Trophoblast cell (in vitro differentiated cells and primary cell): ENCODE measurements around the gene REEP6.

Experiments
- DNase-seq, 2 donors: peaks; one replicate each; pipeline ENCODE4 v3.0.0-alpha.2; 2016
- H2AFZ ChIP-seq: 2 replicates; pipeline ENCODE4 v1.6.1; 2013; ENCODE audit warnings: low read length, moderate library complexity, mild to moderate bottlenecking; ENCODE audit not compliant: insufficient read depth, poor library complexity
- H2AK5ac ChIP-seq: 2 replicates; pipeline ENCODE4 v1.6.1; 2013; ENCODE audit warnings: mild to moderate bottlenecking, low read length
- H2BK120ac ChIP-seq: 2 replicates; pipeline ENCODE4 v1.6.1; 2013; ENCODE audit warnings: low read length, mild to moderate bottlenecking, moderate library complexity; ENCODE audit not compliant: insufficient read depth, poor library complexity
- H2BK12ac ChIP-seq: 2 replicates; pipeline ENCODE4 v1.6.1; 2013; ENCODE audit warnings: mild to moderate bottlenecking, low read length, moderate library complexity
- H2BK5ac ChIP-seq: 2 replicates; pipeline ENCODE4 v1.6.1; 2013; ENCODE audit warnings: low read length, low read depth, moderate library complexity, mild to moderate bottlenecking; ENCODE audit not compliant: poor library complexity
- H3K14ac ChIP-seq: 2 replicates; pipeline ENCODE4 v1.6.1; 2013; ENCODE audit warnings: mild to moderate bottlenecking, low read length
- H3K18ac ChIP-seq: 2 replicates; pipeline ENCODE4 v1.6.1; 2013; ENCODE audit warnings: mild to moderate bottlenecking, low read length
- H3K23ac ChIP-seq: 2 replicates; pipeline ENCODE4 v1.6.1; 2013; ENCODE audit warnings: low read length
- H3K27ac ChIP-seq: 2 replicates; pipeline ENCODE4 v1.5.1; 2013; ENCODE audit warnings: low read depth, mild to moderate bottlenecking, inconsistent platforms, low read length, moderate library complexity
- H3K27me3 ChIP-seq: 2 replicates; pipeline ENCODE4 v1.6.1; 2013; ENCODE audit warnings: inconsistent platforms, mild to moderate bottlenecking, low read length, moderate library complexity; ENCODE audit not compliant: insufficient read depth
- H3K36me3 ChIP-seq, 2 experiments: 1 replicate in 1 of 2; 2 replicates in 1 of 2; pipeline ENCODE4 v1.6.1; 2013; ENCODE audit warnings: low read length in 2 of 2, mild to moderate bottlenecking in 2 of 2, moderate library complexity in 1 of 2; ENCODE audit not compliant: insufficient read depth in 2 of 2, control insufficient read depth in 1 of 2
- H3K4ac ChIP-seq: 2 replicates; pipeline ENCODE4 v1.6.1; 2013; ENCODE audit warnings: low read depth, mild to moderate bottlenecking, low read length, moderate library complexity
- H3K4me1 ChIP-seq, 2 experiments: 1 replicate in 1 of 2; 2 replicates in 1 of 2; pipeline ENCODE4 v1.6.1; 2013; ENCODE audit warnings: low read length in 2 of 2, mild to moderate bottlenecking in 2 of 2, moderate library complexity in 1 of 2; ENCODE audit not compliant: insufficient read depth in 2 of 2, control insufficient read depth in 1 of 2
- H3K4me2 ChIP-seq: 2 replicates; pipeline ENCODE4 v1.6.1; 2013; ENCODE audit warnings: inconsistent platforms, mild to moderate bottlenecking, low read length, moderate library complexity
- H3K4me3 ChIP-seq: 2 replicates; pipeline ENCODE4 v1.5.1; 2013; ENCODE audit warnings: mild to moderate bottlenecking, low read depth, low read length, inconsistent platforms
- H3K79me1 ChIP-seq: one replicate; pipeline ENCODE4 v1.6.1; 2013; ENCODE audit warnings: low read length
- H3K79me2 ChIP-seq: 2 replicates; pipeline ENCODE4 v1.6.1; 2013; ENCODE audit warnings: low read length, mild to moderate bottlenecking; ENCODE audit not compliant: control insufficient read depth, insufficient read depth, poor library complexity
- H3K9ac ChIP-seq: 2 replicates; pipeline ENCODE4 v1.6.1; 2013; ENCODE audit warnings: mild to moderate bottlenecking, low read length
- H3K9me3 ChIP-seq: 2 replicates; pipeline ENCODE4 v1.6.1; 2013; ENCODE audit warnings: low read depth, mild to moderate bottlenecking, control low read depth, inconsistent platforms, low read length; ENCODE audit not compliant: insufficient read depth
- H4K12ac ChIP-seq: 2 replicates; pipeline ENCODE4 v1.6.1; 2013; ENCODE audit warnings: low read depth, mild to moderate bottlenecking, low read length, moderate library complexity
- H4K8ac ChIP-seq: 2 replicates; pipeline ENCODE4 v1.6.1; 2013; ENCODE audit warnings: low read depth, mild to moderate bottlenecking, low read length, moderate library complexity
- H4K91ac ChIP-seq: one replicate; pipeline ENCODE4 v1.6.1; 2013; ENCODE audit warnings: low read depth, mild to moderate bottlenecking, low read length, moderate library complexity
- WGBS: extraction: QIAGEN DNeasy Blood & Tissue Kit; methylation state at CpG from one replicate; pipeline ENCODE4 v1.1.7; 2013; ENCODE audit warnings: missing lambda C conversion rate; ENCODE audit not compliant: insufficient read length, insufficient coverage; ENCODE audit errors: extremely low coverage; 5-methylcytosine and 5-hydroxymethylcytosine counted together

Gene REEP6

DNA sequence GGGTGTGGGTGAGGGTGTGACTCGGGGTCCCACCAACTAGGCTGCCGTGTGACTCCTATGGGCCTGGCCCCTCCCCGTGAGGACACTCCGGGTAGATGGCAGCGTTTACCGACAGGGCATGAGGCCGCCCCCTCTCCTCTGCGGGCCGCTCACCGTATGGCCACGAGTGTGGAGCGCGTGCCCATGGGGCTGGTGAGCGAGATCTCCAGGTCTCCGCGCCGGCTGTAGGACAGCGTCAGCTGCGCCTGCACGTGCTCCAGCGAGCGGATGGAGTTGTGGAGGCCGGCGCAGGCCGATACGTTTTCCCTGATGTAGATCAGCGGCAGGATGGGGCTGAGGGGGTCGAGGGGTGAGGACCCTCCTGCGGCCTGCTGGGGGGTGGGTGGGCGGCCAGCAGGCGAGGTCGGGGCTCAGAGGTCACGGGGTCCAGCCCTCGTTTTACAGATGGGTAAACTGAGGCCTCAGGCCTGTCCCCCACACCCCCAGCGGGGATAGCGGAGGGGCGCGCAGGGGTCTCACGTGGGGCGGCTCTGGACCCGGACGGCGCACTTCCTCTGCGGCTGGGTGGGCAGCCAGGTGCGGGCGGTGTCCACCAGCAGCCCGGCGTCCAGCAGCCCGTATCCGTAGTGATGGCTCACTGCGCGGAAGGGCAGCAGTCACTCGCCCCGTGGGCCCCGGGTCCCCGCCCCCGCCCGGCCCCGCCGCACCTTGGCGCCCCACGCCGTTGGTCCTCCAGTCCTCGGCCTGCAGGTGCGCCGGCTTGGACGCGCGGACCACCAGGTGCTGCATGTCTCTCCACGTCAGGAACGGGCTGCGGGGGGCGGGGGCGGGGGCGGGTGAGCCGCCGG is 7.6 kb upstream of the REEP6 start:
- no CpG with 5 or more reads among the region's 77 CpGs for WGBS
- Histone ChIP-seq H2AK5ac (no peak overlapping the region), H4K91ac (no peak overlapping the region)

DNA sequence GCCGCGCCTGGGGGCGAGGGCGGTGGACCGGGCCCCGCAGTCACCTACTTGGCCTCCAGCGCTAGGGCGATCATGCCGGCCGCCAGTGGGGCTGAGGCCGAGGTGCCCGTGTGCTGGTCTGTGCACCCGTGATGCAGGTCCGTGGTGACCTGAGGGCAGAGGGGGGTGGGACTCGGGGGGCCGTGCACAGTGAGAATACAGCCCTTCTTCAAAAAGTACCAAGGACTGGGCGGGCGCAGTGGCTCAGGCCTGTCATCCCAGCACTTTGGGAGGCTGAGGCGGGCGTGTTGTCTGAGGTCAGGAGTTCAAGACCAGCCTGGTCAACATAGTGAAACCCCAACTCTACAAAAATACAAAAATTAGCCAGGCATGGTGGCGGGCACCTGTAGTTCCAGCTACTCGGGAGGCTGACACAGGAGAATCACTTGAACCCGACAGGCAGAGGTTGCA is 7.0 kb upstream of the REEP6 start:
- no peaks in the 10 kb centered on the region for H3K79me2 ChIP-seq
- no peak overlapping the region for H4K8ac ChIP-seq
- H3K4me3 ChIP-seq: no peak overlapping the region

More for the DNA sequence above, 7.6 kb upstream of the REEP6 start:
- Histone ChIP-seq H2AFZ (no peak overlapping the region), H3K9me3 (peaks cover 7% of the 10 kb centered on the region), H3K4me2 (no peak overlapping the region), H3K36me3 (no peaks in the 10 kb centered on the region), H3K4ac (no peak overlapping the region), H3K27me3 (no peaks in the 10 kb centered on the region), H4K12ac (no peak overlapping the region), H3K9ac (no peak overlapping the region), H3K14ac (no peak overlapping the region), H4K8ac (no peak overlapping the region), H2BK12ac (no peak overlapping the region), H3K79me1 (peaks cover 8% of the 10 kb centered on the region), H3K23ac (no peak overlapping the region), H3K18ac (no peak overlapping the region), H3K4me3 (no peak overlapping the region), H2BK120ac (no peak overlapping the region), H3K4me1 (no peaks in the 10 kb centered on the region), H3K27ac (no peak overlapping the region), H3K79me2 (peaks cover 4% of the 10 kb centered on the region), H2BK5ac (no peak overlapping the region)
- no peak for DNase-seq

DNA sequence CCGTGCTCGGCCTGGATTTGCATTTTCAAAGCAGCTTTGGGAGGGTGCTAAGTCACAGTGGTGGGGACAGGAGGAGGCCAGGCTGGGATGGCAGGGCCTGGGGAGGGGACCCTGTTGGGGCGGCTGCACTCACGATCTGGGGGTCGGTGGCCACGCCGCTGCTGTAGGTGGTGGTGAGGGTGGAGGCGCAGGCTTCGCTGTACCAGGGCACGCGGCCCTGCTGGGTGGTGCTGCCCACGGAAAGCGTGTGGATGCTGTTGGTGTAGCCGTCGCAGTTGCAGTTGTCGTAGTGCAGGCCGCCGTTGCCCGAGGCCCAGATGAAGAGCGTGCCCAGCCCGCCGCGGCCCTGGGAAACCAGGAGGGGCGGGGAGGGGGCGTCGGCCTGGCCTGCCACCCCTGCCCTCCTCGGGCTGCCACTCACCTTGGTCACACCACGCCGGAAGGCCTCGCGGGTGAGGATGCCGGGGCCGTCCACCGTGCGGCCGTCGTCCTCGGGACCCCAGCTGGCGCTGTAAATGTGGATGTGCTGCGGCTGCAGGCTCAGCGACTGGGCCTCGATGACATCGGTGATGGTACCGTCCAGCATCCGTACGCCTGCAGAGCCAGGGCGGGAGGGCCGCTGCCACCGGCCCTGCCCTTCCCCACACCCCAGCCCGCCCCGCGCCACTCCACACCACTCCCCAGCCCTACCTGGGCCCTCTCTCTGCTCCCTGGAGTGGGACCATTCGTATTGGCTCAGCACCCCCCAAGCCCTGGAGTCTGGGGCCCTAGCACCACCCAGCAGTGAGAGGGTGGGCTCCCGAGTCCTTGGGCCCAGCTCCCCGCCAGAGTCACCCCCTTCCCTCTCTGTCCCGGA is 4.0 kb upstream of the REEP6 start:
- Histone ChIP-seq H3K79me2 (peaks cover 4% of the 10 kb centered on the region), H3K9me3 (peaks cover 7% of the 10 kb centered on the region), H3K4me1 (peaks cover 6 to 7% of the 10 kb centered on the region in 2 experiments), H3K27me3 (peaks cover 5% of the 10 kb centered on the region), H3K4me3 (no peak overlapping the region), H2BK120ac (no peak overlapping the region), H4K12ac (no peak overlapping the region), H2AK5ac (no peak overlapping the region), H3K23ac (no peak overlapping the region), H3K79me1 (peaks cover 10% of the 10 kb centered on the region), H3K36me3 (no peaks in the 10 kb centered on the region), H2BK5ac (no peak overlapping the region), H3K4me2 (no peak overlapping the region), H4K8ac (no peak overlapping the region), H3K27ac (no peak overlapping the region), H3K4ac (no peak overlapping the region), H2BK12ac (no peak overlapping the region), H2AFZ (no peak overlapping the region), H3K18ac (no peak overlapping the region), H4K91ac (no peak overlapping the region), H3K9ac (no peak overlapping the region), H3K14ac (no peak overlapping the region)
- WGBS: no CpG with 5 or more reads among the region's 56 CpGs
- DNase-seq: no peak

More for the DNA sequence above, 7.0 kb upstream of the REEP6 start:
- Histone ChIP-seq H3K4ac (no peak overlapping the region), H3K4me2 (no peak overlapping the region), H3K4me1 (no peaks in the 10 kb centered on the region), H4K91ac (no peak overlapping the region), H3K14ac (no peak overlapping the region), H3K27me3 (no peaks in the 10 kb centered on the region), H3K36me3 (no peaks in the 10 kb centered on the region), H3K79me1 (peaks cover 3% of the 10 kb centered on the region), H2AFZ (no peak overlapping the region), H3K9me3 (peaks cover 7% of the 10 kb centered on the region), H2BK120ac (no peak overlapping the region), H3K23ac (no peak overlapping the region), H4K12ac (no peak overlapping the region), H3K9ac (no peak overlapping the region), H2BK12ac (no peak overlapping the region), H3K27ac (no peak overlapping the region), H2BK5ac (no peak overlapping the region), H2AK5ac (no peak overlapping the region), H3K18ac (no peak overlapping the region)
- no peak for DNase-seq
- no CpG with 5 or more reads among the region's 23 CpGs for WGBS

DNA sequence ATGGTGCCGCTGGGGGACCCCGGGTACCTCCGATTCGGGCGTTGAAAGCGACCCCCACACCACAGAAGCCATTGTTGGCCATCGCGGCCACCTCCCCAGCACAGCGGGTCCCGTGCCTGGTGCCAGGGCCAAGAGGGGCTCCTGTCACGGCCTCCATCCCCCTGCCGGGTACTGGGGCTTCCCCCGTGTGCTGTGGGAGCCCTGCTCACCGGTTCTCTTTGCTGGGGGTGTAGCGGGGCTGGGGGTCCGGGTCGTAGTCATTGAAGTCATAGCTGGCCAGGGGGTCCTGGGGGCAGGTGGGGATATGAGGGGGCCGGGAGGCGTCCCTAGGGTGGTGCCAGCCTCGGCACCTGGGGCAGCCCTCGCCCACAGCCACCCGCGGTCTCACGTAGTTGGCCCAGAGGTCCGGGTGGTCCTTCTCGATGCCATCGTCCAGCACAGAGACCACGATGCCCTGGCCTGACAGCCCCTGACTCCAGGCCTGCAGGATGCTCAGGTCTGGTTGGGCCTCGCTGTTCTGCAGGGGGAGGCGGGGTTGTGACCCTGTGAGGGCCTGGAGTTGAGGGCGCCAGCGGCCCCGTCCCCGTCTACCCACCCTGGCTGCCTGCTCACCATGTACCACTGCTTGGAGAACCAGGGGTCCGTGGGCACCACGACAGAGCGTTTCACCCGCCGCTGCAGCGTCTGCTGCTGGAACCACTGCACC is 3.3 kb upstream of the REEP6 start:
- Histone ChIP-seq H3K4me3 (no peak overlapping the region), H3K79me2 (peaks cover 4% of the 10 kb centered on the region), H3K4ac (no peak overlapping the region), H2BK120ac (no peak overlapping the region), H3K36me3 (no peaks in the 10 kb centered on the region), H3K9me3 (peaks cover 7% of the 10 kb centered on the region), H3K27me3 (peaks cover 5% of the 10 kb centered on the region), H3K4me1 (peaks cover 9% of the 10 kb centered on the region in 2 experiments), H3K27ac (no peak overlapping the region), H3K9ac (no peak overlapping the region), H3K18ac (no peak overlapping the region), H2BK12ac (no peak overlapping the region), H4K91ac (no peak overlapping the region), H3K79me1 (peaks cover 10% of the 10 kb centered on the region), H3K23ac (no peak overlapping the region), H2AFZ (no peak overlapping the region), H3K4me2 (no peak overlapping the region), H4K12ac (no peak overlapping the region), H3K14ac (no peak overlapping the region), H4K8ac (no peak overlapping the region), H2AK5ac (no peak overlapping the region), H2BK5ac (no peak overlapping the region)
- no peak for DNase-seq
- no CpG with 5 or more reads among the region's 40 CpGs for WGBS
